ENCODE results near the gene CNTN1. TPM values are rescaled to one million over a fixed set of nuclear protein-coding genes. Genes with fewer than 3 reads are reported as not detected.

Gene CNTN1
- total RNA-seq, 1 experiment from 2014 or later = 0.02 TPM

DNA sequence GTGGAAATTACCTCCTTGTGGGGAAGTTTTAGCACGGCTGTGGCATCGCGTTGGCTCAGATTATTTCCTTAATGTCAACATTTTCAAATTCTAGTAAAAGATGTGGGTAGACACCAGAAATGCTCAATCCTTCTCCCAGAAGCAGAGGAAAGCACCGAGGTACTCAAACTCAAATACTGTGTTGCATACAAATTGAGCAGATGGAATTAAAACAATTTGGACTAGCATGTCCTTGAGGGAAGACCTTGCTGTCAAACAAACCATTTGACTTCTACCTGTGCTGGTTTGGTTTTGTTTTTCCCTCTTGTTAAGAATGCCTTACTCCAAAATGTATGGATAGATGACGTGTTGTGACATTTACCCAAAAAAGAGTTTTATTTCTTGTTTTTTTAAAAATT, 136.4 kb downstream of the CNTN1 start:
- no peak for DNase-seq

DNA sequence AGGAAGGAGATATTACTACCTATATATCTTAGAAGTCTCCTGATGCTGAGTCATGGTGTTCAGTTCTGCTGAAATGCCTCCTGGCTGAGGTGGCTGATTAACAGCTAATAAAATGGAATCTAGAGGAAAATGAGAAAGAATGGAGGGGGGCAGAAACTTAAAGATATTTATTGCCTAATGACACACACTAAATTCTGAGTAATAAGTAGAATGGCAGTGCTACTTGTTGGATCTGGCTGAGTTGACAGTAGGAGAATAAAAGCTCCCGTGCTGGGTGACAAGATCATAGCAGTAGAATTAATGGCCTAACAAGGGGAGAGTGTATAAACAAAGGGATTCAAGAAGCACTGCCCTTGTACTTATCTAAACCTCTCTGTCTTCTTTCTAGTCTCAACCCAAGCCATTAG, 137.5 kb downstream of the CNTN1 start:
- Histone ChIP-seq H3K4me3 (no peak overlapping the region), H3K9me3 (replicated peaks) (no peaks in the 10 kb centered on the region), H3K27ac (no peak overlapping the region), H3K4me1 (no peaks in the 10 kb centered on the region), H3K27me3 (no peaks in the 10 kb centered on the region), H3K36me3 (no peaks in the 10 kb centered on the region)
- no peak for DNase-seq

More for the DNA sequence above, 136.4 kb downstream of the CNTN1 start:
- no peaks in the 10 kb centered on the region for H3K27me3 ChIP-seq
- no peaks in the 10 kb centered on the region for H3K9me3 ChIP-seq (replicated peaks)
- H3K36me3 ChIP-seq = no peaks in the 10 kb centered on the region
- H3K4me1 ChIP-seq = no peaks in the 10 kb centered on the region
- H3K27ac ChIP-seq = no peak overlapping the region
- H3K4me3 ChIP-seq = no peak overlapping the region

DNA sequence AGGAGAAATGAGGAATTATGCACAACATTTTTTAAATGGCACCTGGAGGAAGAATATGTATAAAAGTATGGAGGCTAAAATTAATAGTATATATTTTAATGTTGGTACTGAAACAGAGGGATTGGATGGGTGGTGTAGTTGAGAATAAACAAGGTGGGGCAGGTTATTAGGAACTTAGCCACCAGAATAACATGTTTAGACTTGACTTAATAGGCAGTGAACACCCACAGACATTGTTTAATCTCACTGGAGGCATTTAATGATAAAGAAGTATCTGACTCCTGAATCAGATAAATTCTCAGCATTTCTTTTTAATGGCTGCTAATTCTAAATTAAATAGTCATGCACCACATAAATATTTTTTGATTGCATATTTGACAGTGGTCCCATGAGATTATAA, 139.7 kb downstream of the CNTN1 start:
- no peaks in the 10 kb centered on the region for H3K36me3 ChIP-seq
- H3K27ac ChIP-seq = no peak overlapping the region
- no peaks in the 10 kb centered on the region for H3K27me3 ChIP-seq
- H3K9me3 ChIP-seq (replicated peaks) = no peaks in the 10 kb centered on the region
- no peaks in the 10 kb centered on the region for H3K4me1 ChIP-seq
- no peak overlapping the region for H3K4me3 ChIP-seq
- DNase-seq = no peak

DNA sequence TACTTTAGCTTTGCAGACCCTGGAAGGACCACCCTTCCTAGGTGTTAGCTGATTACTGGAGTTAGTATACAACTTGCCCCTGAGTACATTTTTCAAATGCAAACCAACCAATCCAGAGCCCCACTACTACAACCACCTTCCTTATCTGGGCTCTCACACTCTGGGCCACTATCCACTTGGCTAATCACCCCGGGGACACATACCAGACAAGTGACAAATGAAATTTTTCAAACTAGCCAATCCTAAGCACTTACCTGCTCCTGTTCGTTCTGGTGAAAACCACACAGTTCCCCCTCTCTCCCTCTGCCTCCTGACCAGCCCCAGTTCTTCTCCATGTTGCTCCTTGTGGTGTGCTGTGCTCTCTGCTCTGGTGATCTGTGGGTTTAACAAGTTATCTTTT, 140.4 kb downstream of the CNTN1 start:
- no peak overlapping the region for H3K4me3 ChIP-seq
- H3K4me1 ChIP-seq = no peaks in the 10 kb centered on the region
- no peaks in the 10 kb centered on the region for H3K27me3 ChIP-seq
- H3K9me3 ChIP-seq (replicated peaks) = no peaks in the 10 kb centered on the region
- H3K36me3 ChIP-seq = no peaks in the 10 kb centered on the region
- H3K27ac ChIP-seq = no peak overlapping the region
- no peak for DNase-seq

DNA sequence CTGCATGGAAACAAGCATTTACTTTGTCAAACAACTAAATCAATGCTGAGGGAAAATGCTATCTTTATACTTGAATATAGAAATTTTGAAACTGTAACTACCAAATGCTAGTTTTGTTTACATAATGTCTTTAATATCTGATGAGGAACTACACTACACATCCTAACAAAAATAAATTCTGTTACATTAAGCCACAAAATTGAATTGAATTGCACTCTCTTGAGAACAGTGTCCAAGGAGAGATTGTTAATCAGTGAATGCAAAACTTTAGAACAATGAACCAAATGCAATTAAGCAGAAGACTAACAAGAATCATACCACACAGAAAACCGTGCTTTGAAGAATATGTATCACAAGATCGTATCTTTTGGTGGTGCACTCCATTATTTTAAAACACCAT, 141.6 kb downstream of the CNTN1 start:
- no peaks in the 10 kb centered on the region for H3K9me3 ChIP-seq (replicated peaks)
- H3K36me3 ChIP-seq = no peaks in the 10 kb centered on the region
- no peak overlapping the region for H3K27ac ChIP-seq
- no peaks in the 10 kb centered on the region for H3K4me1 ChIP-seq
- H3K27me3 ChIP-seq = no peaks in the 10 kb centered on the region
- no peak for DNase-seq
- H3K4me3 ChIP-seq = no peak overlapping the region

DNA sequence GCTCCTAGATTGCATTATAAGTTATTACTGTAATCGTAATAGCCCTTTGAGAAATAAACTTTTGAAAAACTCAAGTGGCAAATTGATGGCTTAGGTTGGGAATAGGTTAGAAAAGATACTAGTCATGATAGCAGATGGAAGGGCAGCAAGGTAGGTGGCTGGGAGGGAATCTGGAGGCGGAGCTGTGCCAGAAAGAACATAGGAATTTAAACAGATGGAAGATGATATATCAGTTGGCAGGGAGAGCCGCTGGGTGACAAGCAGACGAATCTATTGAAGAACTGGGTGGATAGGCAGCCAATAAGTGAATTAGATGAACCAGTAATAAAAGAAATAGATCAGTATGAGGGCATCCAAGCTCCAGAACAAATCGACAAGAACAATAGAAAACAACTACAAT, 142.1 kb downstream of the CNTN1 start:
- no peak for DNase-seq
- H3K27ac ChIP-seq = no peak overlapping the region
- no peaks in the 10 kb centered on the region for H3K4me1 ChIP-seq
- H3K36me3 ChIP-seq = no peaks in the 10 kb centered on the region
- no peaks in the 10 kb centered on the region for H3K9me3 ChIP-seq (replicated peaks)
- H3K4me3 ChIP-seq = no peak overlapping the region
- no peaks in the 10 kb centered on the region for H3K27me3 ChIP-seq

DNA sequence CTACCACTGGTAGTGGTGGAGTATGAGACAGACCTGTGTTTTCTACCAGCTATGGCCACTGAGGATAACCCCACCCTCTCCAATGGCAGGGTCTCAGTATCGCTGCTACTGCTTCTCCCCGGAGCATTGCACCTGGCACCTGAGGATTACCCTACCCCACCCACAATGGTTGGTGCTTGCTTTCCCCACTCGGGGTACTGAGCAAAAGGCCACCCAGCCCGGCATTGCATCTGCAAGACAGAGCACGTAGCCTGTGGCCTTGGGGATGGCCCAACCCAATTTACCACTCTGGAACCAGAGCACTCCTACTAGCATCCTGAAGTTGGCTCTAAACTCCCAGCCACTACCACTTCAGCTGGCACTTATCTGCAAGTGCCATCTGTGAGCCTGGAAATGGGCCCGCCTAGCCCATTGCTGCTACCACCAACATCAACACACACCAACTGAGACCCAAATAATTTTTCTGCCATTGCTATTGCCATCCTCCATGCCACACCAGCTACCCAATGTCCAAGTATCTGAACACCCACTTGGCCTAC, 145.7 kb downstream of the CNTN1 start:
- H3K4me1 ChIP-seq = no peaks in the 10 kb centered on the region
- DNase-seq = no peak
- H3K27me3 ChIP-seq = no peaks in the 10 kb centered on the region
- H3K9me3 ChIP-seq (replicated peaks) = no peaks in the 10 kb centered on the region
- H3K4me3 ChIP-seq = no peak overlapping the region
- H3K36me3 ChIP-seq = no peaks in the 10 kb centered on the region
- no peak overlapping the region for H3K27ac ChIP-seq

DNA sequence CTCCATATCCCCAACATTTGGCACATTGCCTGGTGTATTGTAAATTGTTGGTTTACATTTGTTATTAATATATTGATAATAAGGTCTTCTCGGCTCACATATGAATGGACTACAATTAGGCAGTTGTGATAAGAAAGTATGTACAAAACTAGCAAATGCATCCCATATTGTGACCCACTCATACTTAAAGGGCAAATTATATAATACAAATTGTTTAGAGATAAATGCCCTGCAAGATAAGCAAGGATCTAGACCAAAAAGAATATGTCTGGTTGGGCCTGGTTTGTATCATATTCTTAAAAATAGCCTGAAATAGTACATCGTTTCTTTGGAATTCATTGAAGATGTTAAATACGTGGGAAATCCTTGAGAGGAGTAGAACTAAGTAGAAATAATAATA, 151.3 kb downstream of the CNTN1 start:
- no peaks in the 10 kb centered on the region for H3K36me3 ChIP-seq
- H3K27ac ChIP-seq = no peak overlapping the region
- no peak overlapping the region for H3K4me3 ChIP-seq
- H3K9me3 ChIP-seq (replicated peaks) = no peaks in the 10 kb centered on the region
- DNase-seq = no peak
- no peaks in the 10 kb centered on the region for H3K4me1 ChIP-seq
- 0 out of 2 replicates have a peak, but pooled peaks cover 3% of the 10 kb centered on the region for H3K27me3 ChIP-seq

DNA sequence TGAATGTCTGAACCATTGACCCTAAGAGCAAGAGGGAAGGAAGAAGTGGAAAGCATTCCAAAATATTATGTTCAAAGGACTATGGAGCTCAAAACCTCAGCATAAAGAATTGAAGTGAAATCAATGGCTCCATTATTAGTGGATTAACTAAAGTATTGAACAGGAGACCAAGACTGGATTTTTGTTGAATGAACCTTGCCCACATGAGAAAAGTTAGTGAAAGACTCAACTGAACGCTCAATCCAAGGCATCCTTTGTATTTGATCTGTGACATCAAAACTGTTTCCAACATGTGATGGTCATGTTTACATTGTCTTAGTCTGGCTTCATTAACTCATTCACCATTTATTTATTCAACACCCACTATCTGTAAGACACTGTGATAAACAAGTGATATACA, 161.0 kb downstream of the CNTN1 start:
- Histone ChIP-seq H3K9me3 (replicated peaks) (no peaks in the 10 kb centered on the region), H3K4me3 (no peak overlapping the region), H3K36me3 (no peaks in the 10 kb centered on the region), H3K4me1 (no peaks in the 10 kb centered on the region), H3K27ac (no peak overlapping the region), H3K27me3 (no peaks in the 10 kb centered on the region)
- no peak for DNase-seq

DNA sequence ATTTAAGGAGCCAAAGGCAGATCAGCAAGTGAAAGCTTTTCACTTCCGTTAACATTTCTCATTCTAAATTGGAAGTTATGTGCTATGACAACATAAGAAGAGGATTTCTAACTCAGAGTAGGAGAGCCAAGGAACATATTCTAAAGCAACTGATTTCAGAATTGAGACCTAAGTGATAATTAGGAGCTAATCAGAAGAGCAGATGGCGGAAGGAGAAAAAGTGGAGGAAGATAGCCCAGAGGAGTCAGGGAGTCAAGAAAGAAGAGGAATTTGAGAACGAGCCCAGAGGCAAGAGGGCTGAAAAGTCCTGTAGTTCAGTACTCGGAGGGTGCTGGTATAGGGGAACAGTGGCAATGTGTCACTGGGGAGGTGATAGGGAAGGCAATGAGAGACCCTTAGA, 162.4 kb downstream of the CNTN1 start:
- Histone ChIP-seq H3K4me1 (no peaks in the 10 kb centered on the region), H3K27me3 (no peaks in the 10 kb centered on the region), H3K4me3 (no peak overlapping the region), H3K9me3 (replicated peaks) (no peaks in the 10 kb centered on the region), H3K36me3 (no peaks in the 10 kb centered on the region), H3K27ac (no peak overlapping the region)
- DNase-seq = no peak

DNA sequence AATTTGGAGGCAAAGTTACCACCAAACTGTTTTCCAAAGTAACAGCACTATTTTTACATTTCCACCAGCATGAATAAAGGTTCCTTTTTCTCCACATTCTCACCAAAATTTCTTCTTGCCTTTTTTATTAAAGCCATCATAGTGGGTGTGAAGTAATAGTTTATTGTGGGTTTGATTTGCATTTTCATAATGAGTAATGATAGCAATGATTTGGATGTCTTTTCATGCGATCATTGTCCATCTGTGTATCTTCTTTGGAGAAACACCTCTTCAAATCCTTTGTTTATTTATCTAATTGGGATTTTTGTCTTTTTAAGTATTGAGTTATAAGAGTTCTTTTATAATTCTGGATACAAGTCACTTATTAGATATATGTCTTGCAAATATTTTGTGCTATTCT, 172.7 kb downstream of the CNTN1 start:
- no peaks in the 10 kb centered on the region for H3K36me3 ChIP-seq
- H3K9me3 ChIP-seq (replicated peaks) = no peaks in the 10 kb centered on the region
- no peaks in the 10 kb centered on the region for H3K27me3 ChIP-seq
- no peak overlapping the region for H3K4me3 ChIP-seq
- H3K27ac ChIP-seq = no peak overlapping the region
- DNase-seq = no peak
- H3K4me1 ChIP-seq = no peaks in the 10 kb centered on the region

DNA sequence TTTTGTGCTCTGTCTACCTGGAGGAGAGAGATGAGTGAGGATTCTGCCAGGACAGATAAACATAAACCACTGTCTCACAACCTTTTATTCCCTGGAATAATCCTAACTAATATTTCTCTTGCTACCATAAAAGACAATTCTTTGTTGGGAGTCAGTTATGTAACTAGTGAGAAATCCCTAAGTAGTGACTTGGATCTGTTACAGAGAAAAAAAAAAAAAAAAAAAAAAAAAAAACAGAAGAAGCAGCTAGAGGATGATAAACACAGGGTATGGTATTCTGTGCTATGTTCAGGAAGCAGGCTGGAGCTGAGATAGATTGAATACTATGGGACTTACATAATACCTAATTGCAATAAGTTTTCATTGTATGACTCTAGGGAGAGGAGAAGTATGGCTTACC, 178.7 kb downstream of the CNTN1 start:
- DNase-seq = no peak
- no peak overlapping the region for H3K27ac ChIP-seq
- no peaks in the 10 kb centered on the region for H3K9me3 ChIP-seq (replicated peaks)
- H3K4me1 ChIP-seq = no peaks in the 10 kb centered on the region
- no peaks in the 10 kb centered on the region for H3K27me3 ChIP-seq
- no peaks in the 10 kb centered on the region for H3K36me3 ChIP-seq
- H3K4me3 ChIP-seq = no peak overlapping the region

DNA sequence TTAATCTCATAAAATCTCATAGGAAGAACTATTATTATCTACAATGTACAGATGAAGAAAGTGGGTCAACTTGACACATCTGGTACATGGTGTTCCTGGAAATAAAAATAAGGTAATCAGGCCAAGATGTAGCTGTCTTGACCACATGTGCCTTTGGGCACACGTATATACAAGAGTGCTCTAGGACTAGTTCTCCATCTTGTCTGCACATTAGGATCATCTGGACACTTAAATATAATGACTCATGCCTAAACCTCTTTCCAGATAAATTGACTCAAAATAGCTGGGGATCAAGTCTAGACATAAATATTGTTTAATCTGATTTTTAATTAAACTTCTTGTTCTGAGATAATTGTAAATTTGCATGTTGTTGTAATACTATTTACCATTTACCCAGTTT, 182.6 kb downstream of the CNTN1 start:
- H3K9me3 ChIP-seq (replicated peaks) = no peaks in the 10 kb centered on the region
- no peak overlapping the region for H3K27ac ChIP-seq
- H3K4me3 ChIP-seq = no peak overlapping the region
- H3K27me3 ChIP-seq = no peaks in the 10 kb centered on the region
- H3K4me1 ChIP-seq = no peaks in the 10 kb centered on the region
- DNase-seq = no peak
- no peaks in the 10 kb centered on the region for H3K36me3 ChIP-seq

DNA sequence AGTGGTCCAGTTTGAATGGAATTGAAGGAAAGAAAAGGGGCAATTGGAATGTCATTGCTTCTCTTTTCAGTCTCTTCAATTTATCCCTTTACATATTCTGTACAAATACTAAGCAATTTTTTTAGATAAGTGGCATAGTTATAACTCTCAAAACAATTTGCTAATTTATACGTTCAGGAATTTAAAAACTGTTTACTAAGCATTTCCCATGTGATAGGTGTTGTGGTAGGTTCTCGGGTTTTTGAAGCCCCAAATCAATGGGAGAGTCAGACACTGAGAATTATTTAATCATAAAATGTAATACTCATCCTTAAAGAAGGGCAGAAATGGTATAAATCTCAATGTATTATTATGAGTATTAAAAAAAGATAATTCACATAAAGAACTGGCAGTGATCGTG, 197.1 kb downstream of the CNTN1 start:
- no peaks in the 10 kb centered on the region for H3K9me3 ChIP-seq (replicated peaks)
- no peak for DNase-seq
- H3K36me3 ChIP-seq = no peaks in the 10 kb centered on the region
- no peak overlapping the region for H3K27ac ChIP-seq
- H3K27me3 ChIP-seq = no peaks in the 10 kb centered on the region
- no peak overlapping the region for H3K4me3 ChIP-seq
- H3K4me1 ChIP-seq = no peaks in the 10 kb centered on the region

DNA sequence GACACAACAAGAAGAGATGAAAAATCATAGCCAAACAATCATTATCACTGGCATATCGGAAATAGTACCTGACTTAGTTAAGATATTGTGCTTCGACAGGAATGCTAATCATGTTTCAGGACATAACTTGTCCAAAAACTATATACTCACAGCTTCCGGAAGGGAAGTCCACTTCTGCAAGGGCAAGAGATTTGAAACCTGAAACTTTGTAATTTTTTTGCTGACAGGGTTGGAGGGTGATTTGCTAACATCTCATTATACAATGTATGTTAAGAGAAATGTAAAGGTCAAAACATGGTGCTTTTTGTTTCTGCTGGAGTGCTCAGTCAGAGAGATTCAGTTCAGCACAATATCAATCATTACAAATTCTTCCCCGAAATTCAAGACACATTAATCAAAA, 200.3 kb downstream of the CNTN1 start:
- Histone ChIP-seq H3K36me3 (no peaks in the 10 kb centered on the region), H3K27me3 (no peaks in the 10 kb centered on the region), H3K4me3 (no peak overlapping the region), H3K9me3 (replicated peaks) (no peaks in the 10 kb centered on the region), H3K27ac (no peak overlapping the region), H3K4me1 (no peaks in the 10 kb centered on the region)
- DNase-seq = no peak

DNA sequence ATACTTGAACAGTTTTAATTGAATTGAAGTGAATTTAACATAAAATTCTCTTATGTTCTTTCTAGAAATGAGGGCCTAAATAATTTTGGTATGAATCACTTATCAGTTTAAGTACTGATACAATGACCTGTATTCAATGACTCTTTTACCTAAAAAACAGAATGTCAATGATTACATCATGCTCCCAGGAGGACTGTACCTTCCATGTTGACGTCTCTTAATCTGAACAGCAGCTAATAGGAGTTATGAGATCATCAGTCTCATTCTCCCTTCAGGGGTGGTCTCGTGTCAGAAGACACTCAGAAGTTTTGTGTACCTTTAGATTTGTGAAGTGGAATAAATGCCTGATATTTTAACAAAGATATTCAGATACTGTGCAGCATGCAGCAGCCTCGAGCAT, 206.3 kb downstream of the CNTN1 start:
- Histone ChIP-seq H3K27ac (no peak overlapping the region), H3K9me3 (replicated peaks) (no peaks in the 10 kb centered on the region), H3K4me3 (no peak overlapping the region), H3K36me3 (no peaks in the 10 kb centered on the region), H3K27me3 (no peaks in the 10 kb centered on the region), H3K4me1 (no peaks in the 10 kb centered on the region)
- no peak for DNase-seq

DNA sequence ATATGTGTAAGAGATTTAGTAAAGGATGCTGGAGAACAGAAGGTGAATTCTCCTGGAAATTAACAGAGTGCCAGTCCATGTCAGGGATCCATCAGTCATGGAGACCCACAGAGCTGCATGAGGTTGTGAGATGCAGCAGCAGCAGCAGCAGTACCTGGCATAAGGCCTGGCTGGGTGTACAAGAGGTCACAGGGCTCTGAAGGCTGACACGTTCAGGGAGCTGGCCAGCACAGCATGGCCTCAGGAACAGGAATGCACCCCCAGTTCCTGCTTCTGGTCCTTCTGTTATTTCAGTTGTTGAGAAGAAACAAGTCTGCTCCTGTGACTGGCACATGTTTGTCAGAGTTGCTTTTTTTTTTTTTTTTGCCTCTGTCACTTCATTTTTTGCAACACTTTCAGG, 210.8 kb downstream of the CNTN1 start:
- DNase-seq = no peak
- no peaks in the 10 kb centered on the region for H3K27me3 ChIP-seq
- no peak overlapping the region for H3K27ac ChIP-seq
- no peaks in the 10 kb centered on the region for H3K4me1 ChIP-seq
- no peaks in the 10 kb centered on the region for H3K36me3 ChIP-seq
- no peaks in the 10 kb centered on the region for H3K9me3 ChIP-seq (replicated peaks)
- no peak overlapping the region for H3K4me3 ChIP-seq
